PFSK-1 (cell line): ENCODE measurements around the gene ZCCHC24.

Experiments used
- REST ChIP-seq, 2 experiments: IDR thresholded peaks; 2 replicates each; pipeline versions ENCODE4 v1.6.1 to v1.8.0; 2011 to 2012; ENCODE audit warnings: low read depth in 2 of 2, low read length in 2 of 2, control low read depth in 1 of 2, inconsistent platforms in 1 of 2, mild to moderate bottlenecking in 1 of 2, moderate library complexity in 1 of 2; ENCODE audit not compliant: insufficient read depth in 1 of 2
- SIN3A ChIP-seq: IDR thresholded peaks from 2 replicates; pipeline ENCODE4 v1.6.1; 2012; ENCODE audit warnings: mild to moderate bottlenecking, low read length, moderate library complexity, borderline replicate concordance; ENCODE audit not compliant: insufficient read depth
- TAF1 ChIP-seq: IDR thresholded peaks from 2 replicates; pipeline ENCODE4 v1.6.1; 2012; ENCODE audit warnings: low read length, control low read depth, borderline replicate concordance; ENCODE audit not compliant: insufficient read depth

DNA sequence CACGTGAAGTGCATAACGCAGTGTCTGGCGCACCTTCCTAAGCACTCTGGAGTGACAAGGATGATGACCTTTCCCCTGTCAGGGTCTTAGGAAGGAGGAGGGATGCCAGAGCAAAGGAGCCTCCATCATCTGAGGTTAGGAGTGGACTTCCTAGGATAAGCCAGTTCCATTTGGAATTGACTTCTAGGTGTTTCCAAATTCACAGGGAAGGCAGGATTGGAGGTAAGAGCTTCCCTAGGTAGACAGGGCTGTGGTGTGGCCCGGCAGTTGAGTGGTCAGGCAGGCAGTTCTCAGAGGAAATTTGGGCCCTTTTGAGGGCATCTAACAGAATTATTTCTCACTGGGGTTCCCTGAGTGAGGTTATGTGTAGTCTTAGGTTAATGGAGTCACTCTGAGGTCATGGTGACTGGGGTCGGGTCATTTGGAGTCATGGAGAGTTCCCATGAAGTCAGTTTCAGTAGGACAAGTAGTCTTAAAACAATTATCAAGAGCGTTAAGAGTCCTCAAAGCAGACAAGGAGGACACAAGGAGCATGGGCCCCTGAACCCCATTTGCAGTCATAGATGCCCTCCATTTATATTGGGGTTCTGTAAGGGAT is 89.9 kb downstream of the ZCCHC24 start:
- TF ChIP-seq SIN3A = no peak
- TF ChIP-seq REST (IDR thresholded peaks at IDR 0.05; ENCODE audit: insufficient read depth in 1 of 2, low read depth in 2 of 2, low read length in 2 of 2) = no peak
- no peak for TF ChIP-seq TAF1
